ENCODE results near the gene SCD. TPM values are rescaled to one million over a fixed set of nuclear protein-coding genes. Genes with fewer than 3 reads are reported as not detected.
A peak's percentile ranks its signal among the peaks of the same experiment; 100 is the strongest.

SCD gene
- total and polyA plus RNA-seq, 9 of the 15 experiments (the other 6 are each of a cell fraction or from before 2014, with no cell fraction given), result 114 to 486 (median 188) TPM

GRCh38 chr10:100374200-100374655 lies 27.2 kb downstream of the SCD start (continued):
- TF ChIP-seq, protein P1, sequence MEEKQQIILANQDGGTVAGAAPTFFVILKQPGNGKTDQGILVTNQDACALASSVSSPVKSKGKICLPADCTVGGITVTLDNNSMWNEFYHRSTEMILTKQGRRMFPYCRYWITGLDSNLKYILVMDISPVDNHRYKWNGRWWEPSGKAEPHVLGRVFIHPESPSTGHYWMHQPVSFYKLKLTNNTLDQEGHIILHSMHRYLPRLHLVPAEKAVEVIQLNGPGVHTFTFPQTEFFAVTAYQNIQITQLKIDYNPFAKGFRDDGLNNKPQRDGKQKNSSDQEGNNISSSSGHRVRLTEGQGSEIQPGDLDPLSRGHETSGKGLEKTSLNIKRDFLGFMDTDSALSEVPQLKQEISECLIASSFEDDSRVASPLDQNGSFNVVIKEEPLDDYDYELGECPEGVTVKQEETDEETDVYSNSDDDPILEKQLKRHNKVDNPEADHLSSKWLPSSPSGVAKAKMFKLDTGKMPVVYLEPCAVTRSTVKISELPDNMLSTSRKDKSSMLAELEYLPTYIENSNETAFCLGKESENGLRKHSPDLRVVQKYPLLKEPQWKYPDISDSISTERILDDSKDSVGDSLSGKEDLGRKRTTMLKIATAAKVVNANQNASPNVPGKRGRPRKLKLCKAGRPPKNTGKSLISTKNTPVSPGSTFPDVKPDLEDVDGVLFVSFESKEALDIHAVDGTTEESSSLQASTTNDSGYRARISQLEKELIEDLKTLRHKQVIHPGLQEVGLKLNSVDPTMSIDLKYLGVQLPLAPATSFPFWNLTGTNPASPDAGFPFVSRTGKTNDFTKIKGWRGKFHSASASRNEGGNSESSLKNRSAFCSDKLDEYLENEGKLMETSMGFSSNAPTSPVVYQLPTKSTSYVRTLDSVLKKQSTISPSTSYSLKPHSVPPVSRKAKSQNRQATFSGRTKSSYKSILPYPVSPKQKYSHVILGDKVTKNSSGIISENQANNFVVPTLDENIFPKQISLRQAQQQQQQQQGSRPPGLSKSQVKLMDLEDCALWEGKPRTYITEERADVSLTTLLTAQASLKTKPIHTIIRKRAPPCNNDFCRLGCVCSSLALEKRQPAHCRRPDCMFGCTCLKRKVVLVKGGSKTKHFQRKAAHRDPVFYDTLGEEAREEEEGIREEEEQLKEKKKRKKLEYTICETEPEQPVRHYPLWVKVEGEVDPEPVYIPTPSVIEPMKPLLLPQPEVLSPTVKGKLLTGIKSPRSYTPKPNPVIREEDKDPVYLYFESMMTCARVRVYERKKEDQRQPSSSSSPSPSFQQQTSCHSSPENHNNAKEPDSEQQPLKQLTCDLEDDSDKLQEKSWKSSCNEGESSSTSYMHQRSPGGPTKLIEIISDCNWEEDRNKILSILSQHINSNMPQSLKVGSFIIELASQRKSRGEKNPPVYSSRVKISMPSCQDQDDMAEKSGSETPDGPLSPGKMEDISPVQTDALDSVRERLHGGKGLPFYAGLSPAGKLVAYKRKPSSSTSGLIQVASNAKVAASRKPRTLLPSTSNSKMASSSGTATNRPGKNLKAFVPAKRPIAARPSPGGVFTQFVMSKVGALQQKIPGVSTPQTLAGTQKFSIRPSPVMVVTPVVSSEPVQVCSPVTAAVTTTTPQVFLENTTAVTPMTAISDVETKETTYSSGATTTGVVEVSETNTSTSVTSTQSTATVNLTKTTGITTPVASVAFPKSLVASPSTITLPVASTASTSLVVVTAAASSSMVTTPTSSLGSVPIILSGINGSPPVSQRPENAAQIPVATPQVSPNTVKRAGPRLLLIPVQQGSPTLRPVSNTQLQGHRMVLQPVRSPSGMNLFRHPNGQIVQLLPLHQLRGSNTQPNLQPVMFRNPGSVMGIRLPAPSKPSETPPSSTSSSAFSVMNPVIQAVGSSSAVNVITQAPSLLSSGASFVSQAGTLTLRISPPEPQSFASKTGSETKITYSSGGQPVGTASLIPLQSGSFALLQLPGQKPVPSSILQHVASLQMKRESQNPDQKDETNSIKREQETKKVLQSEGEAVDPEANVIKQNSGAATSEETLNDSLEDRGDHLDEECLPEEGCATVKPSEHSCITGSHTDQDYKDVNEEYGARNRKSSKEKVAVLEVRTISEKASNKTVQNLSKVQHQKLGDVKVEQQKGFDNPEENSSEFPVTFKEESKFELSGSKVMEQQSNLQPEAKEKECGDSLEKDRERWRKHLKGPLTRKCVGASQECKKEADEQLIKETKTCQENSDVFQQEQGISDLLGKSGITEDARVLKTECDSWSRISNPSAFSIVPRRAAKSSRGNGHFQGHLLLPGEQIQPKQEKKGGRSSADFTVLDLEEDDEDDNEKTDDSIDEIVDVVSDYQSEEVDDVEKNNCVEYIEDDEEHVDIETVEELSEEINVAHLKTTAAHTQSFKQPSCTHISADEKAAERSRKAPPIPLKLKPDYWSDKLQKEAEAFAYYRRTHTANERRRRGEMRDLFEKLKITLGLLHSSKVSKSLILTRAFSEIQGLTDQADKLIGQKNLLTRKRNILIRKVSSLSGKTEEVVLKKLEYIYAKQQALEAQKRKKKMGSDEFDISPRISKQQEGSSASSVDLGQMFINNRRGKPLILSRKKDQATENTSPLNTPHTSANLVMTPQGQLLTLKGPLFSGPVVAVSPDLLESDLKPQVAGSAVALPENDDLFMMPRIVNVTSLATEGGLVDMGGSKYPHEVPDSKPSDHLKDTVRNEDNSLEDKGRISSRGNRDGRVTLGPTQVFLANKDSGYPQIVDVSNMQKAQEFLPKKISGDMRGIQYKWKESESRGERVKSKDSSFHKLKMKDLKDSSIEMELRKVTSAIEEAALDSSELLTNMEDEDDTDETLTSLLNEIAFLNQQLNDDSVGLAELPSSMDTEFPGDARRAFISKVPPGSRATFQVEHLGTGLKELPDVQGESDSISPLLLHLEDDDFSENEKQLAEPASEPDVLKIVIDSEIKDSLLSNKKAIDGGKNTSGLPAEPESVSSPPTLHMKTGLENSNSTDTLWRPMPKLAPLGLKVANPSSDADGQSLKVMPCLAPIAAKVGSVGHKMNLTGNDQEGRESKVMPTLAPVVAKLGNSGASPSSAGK (IDR thresholded peaks at IDR 0.05), result no peak
- TF ChIP-seq PREB (CRISPR knock-in tag; IDR thresholded peaks at IDR 0.05) (no peak), ZNF133 (CRISPR knock-in tag; IDR thresholded peaks at IDR 0.05) (no peak), PML (IDR thresholded peaks at IDR 0.05; ENCODE audit: low read length) (peak; percentile 13; the same call in 1 of the 2 replicates), IRF2 (CRISPR knock-in tag; IDR thresholded peaks at IDR 0.05) (no peak), SP2 (IDR thresholded peaks at IDR 0.05; ENCODE audit: extremely low read depth, low read depth, low read length, poor library complexity, severe bottlenecking) (no peak), PCBP1 (IDR thresholded peaks at IDR 0.05; ENCODE audit: low read depth, low read length, poor library complexity, severe bottlenecking) (no peak), MCM7 (IDR thresholded peaks at IDR 0.05) (no peak), CEBPG (CRISPR knock-in tag; IDR thresholded peaks at IDR 0.05) (no peak), CEBPG (tag; conservative IDR thresholded peaks at IDR 0.05 in 1 of 2, IDR thresholded peaks at IDR 0.05 in 1 of 2) (peak in 1 of 2 experiments; percentile 57; a peak in 2 of 4 replicates), AFF1 (IDR thresholded peaks at IDR 0.05; ENCODE audit: low read depth in 1 of 2, partially characterized antibody in 2 of 2) (peak in 1 of 2 experiments; percentile 15)
